VCaP (cell line): ENCODE measurements around the gene PCDH1.
A peak's percentile ranks its signal among the peaks of the same experiment; 100 is the strongest.

Source experiments
- H3K27ac ChIP-seq: fragments of 450-650 bp; 2 replicates; pipeline ENCODE4 v1.5.1; 2017
- TF ChIP-seq, protein P1 (sequence below): fragments of 450-650 bp; conservative IDR thresholded peaks from 2 replicates; pipeline ENCODE4 v1.5.1; 2017; ENCODE audit warnings: mild to moderate bottlenecking, moderate library complexity

Gene PCDH1

DNA sequence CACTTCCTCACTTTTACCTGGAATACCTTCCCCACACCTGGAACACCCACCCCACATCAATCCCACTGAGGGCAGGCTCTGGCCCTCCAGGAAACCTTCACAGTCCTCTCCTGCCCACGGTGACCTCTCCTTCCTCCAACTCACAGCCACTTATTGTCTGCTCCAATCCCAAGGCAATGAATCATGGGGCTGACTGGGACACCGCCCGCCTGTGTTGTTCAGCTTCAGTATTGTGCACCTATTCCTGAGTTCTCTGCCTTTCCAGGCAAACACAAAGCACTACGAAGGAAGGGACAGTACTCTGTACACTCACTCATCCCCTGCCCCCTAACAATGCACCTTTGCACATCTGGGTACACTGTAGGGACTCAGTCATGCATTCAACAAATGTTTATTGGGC is 7.3 kb downstream of the PCDH1 start:
- TF ChIP-seq, protein P1, sequence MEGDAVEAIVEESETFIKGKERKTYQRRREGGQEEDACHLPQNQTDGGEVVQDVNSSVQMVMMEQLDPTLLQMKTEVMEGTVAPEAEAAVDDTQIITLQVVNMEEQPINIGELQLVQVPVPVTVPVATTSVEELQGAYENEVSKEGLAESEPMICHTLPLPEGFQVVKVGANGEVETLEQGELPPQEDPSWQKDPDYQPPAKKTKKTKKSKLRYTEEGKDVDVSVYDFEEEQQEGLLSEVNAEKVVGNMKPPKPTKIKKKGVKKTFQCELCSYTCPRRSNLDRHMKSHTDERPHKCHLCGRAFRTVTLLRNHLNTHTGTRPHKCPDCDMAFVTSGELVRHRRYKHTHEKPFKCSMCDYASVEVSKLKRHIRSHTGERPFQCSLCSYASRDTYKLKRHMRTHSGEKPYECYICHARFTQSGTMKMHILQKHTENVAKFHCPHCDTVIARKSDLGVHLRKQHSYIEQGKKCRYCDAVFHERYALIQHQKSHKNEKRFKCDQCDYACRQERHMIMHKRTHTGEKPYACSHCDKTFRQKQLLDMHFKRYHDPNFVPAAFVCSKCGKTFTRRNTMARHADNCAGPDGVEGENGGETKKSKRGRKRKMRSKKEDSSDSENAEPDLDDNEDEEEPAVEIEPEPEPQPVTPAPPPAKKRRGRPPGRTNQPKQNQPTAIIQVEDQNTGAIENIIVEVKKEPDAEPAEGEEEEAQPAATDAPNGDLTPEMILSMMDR = no peak
- H3K27ac ChIP-seq = peak overlapping the region; percentile 13; the same call in 1 of the 2 replicates

GRCh38 chr5:141870228-141870627 is 8.0 kb downstream of the PCDH1 start:
- TF ChIP-seq, protein P1 = no peak
- peak overlapping the region; percentile 13; the same call in 1 of the 2 replicates for H3K27ac ChIP-seq

DNA sequence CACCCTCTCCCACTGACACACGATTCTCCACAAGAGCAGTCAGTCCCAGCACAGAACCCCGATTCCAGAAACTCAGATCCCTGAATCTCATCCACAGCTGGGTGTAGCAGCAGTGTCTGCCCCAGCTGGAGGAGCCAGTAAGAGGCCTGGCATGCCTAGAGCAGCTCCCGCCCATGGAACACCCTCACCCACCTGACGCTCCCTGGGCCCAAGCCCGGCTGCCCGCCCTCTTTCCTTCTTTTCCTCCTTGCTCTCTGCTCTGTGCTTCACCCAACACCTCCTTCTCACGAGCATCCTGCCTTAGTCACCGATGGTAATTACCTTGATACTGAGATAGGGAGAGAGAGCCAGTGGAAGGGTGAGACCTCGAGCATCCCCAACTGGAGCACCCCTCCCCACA is 8.7 kb downstream of the PCDH1 start:
- TF ChIP-seq, protein P1 = no peak
- H3K27ac ChIP-seq = peak overlapping the region; percentile 13; the same call in 1 of the 2 replicates

- H3K27ac ChIP-seq = peak overlapping the region; percentile 13; the same call in 1 of the 2 replicates
- TF ChIP-seq, protein P1 = no peak
Observed at GRCh38 chr5:141869040-141869439, 9.2 kb downstream of the PCDH1 start.

DNA sequence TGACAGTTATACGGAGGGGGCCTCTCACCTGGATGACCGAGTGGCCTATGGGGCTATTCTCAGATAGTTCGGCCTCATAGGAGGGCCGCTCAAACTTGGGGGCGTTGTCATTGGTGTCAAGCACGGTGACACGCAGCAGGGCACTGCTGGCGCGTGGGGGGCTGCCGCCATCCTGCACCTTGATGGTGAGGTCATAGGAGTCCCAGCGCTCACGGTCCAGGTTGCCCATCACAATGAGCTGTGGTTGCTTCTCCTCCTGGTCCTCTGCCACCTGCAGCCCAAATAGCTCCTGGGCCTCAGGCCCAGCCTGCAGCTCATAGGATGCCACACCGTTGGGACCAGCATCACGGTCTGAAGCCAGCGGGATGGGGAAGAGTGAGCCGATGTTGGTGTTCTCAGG is 9.7 kb downstream of the PCDH1 start:
- TF ChIP-seq, protein P1 = no peak
- H3K27ac ChIP-seq = peak overlapping the region; percentile 83; the same call in 1 of the 2 replicates

GRCh38 chr5:141867651-141868050 is 10.6 kb downstream of the PCDH1 start:
- H3K27ac ChIP-seq = peak overlapping the region; percentile 83
- TF ChIP-seq, protein P1 = no peak

DNA sequence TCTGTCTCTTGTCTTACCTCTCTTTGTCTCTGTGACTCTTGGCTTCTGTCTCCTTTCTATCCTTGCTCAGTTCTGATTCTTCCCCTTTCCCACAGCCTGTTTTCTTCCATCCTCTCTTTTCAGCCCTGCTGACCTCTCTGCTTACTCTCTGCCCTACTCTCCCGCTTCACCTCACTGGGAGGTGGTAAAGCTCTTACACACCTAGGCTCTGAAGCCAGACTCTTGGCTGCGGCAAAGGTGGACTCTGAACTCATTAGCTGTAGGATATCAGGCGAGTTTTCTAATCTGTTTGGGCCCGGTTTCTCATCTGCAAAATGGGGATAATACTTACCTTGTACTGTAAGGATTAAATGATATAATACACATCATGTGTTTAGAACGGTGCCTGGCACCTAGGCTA is 11.1 kb downstream of the PCDH1 start:
- H3K27ac ChIP-seq = peak overlapping the region; percentile 83

More for the DNA sequence above, 11.1 kb downstream of the PCDH1 start:
- TF ChIP-seq, protein P1 = no peak
